GM19328 (cell line): ENCODE measurements around the gene PTPN6.

Source experiments
- ATAC-seq: cut with Tn5 transposase; IDR thresholded peaks from one replicate; pipeline ENCODE4 v1.9.1; 2021; ENCODE audit warnings: mild to moderate bottlenecking, moderate library complexity; ENCODE audit not compliant: unreplicated experiment

PTPN6 gene

DNA sequence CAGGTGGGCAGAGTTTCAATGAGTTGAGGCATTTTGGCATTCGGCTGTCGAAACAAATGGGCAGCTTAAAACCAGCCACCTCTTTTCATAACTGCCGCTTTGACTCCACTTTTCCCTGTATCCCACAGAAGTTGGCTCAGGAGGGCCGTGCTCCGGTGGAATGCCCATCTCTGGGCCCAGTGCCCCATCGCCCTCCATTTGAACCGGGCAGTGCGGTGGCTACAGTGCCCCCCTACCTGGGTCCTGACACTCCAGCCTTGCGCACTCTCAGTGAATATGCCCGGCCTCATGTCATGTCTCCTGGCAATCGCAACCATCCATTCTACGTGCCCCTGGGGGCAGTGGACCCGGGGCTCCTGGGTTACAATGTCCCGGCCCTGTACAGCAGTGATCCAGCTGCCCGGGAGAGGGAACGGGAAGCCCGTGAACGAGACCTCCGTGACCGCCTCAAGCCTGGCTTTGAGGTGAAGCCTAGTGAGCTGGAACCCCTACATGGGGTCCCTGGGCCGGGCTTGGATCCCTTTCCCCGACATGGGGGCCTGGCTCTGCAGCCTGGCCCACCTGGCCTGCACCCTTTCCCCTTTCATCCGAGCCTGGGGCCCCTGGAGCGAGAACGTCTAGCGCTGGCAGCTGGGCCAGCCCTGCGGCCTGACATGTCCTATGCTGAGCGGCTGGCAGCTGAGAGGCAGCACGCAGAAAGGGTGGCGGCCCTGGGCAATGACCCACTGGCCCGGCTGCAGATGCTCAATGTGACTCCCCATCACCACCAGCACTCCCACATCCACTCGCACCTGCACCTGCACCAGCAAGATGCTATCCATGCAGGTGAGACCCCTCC lies 12.6 kb upstream of the PTPN6 start:
- no peak for ATAC-seq

- ATAC-seq: no peak
Measured at GRCh38 chr12:6939191-6939540, 12.0 kb upstream of the PTPN6 start.

- no peak for ATAC-seq
Measured at GRCh38 chr12:6941267-6941666, 9.9 kb upstream of the PTPN6 start.

GRCh38 chr12:6941782-6942181 lies 9.4 kb upstream of the PTPN6 start:
- ATAC-seq: no peak

DNA sequence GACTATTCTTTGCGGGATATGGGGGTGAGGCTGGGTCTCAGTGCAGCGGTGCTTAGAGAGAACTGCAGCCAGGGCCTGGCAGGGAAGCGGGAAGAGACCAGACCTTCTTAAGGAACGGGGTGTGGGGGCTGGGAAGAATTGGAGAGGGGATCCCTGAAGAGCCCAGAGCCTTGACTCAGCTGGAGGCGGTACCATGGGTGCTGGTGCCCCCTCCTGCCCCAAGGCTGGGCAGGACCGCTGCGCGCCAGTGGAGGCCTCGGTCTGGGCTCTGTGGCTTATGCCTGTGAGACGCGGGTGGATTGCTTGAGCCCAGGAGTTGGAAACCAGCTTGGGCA lies 8.9 kb upstream of the PTPN6 start:
- no peak for ATAC-seq

DNA sequence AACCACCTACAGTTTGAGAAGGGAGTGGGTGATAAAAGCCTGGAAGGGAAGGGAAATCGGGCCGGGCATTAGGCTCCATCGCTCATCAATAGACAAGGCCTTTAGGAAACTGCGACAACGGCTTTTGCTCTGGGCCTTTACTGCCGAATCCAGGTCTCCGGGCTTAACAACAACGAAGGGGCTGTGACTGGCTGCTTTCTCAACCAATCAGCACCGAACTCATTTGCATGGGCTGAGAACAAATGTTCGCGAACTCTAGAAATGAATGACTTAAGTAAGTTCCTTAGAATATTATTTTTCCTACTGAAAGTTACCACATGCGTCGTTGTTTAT lies 7.8 kb upstream of the PTPN6 start:
- ATAC-seq: peak; percentile 23

DNA sequence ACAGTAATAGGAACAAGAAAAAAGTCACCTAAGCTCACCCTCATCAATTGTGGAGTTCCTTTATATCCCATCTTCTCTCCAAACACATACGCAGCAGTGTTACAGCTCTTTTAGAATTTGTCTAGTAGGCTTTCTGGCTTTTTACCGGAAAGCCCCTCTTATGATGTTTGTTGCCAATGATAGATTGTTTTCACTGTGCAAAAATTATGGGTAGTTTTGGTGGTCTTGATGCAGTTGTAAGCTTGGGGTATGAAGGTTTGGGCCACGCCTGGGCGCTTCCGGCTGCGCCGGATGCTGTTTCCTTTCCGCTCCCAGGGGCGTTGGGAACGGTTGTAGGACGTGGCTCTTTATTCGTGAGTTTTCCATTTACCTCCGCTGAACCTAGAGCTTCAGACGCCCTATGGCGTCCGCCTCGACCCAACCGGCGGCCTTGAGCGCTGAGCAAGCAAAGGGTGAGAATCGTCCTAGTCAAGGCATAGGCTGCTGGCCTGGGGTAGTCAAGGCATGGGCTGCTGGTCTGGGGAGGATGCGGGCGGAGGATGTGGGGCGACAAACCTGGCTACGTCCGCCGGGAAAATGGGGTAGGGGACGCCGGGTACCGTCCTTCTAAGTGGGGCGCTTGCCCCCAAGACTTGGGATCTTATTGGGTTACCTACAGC lies 7.3 kb upstream of the PTPN6 start, which contains the start of the genes C12orf57 and RNU7-1:
Gene C12orf57, plus strand, starts transcription at position 301 of the 659 bp plus-strand sequence. Its CDS starts 100 bp downstream, at position 401.
Gene RNU7-1, plus strand, starts transcription at position 95 of the 659 bp plus-strand sequence.
- peak; percentile 29 for ATAC-seq

DNA sequence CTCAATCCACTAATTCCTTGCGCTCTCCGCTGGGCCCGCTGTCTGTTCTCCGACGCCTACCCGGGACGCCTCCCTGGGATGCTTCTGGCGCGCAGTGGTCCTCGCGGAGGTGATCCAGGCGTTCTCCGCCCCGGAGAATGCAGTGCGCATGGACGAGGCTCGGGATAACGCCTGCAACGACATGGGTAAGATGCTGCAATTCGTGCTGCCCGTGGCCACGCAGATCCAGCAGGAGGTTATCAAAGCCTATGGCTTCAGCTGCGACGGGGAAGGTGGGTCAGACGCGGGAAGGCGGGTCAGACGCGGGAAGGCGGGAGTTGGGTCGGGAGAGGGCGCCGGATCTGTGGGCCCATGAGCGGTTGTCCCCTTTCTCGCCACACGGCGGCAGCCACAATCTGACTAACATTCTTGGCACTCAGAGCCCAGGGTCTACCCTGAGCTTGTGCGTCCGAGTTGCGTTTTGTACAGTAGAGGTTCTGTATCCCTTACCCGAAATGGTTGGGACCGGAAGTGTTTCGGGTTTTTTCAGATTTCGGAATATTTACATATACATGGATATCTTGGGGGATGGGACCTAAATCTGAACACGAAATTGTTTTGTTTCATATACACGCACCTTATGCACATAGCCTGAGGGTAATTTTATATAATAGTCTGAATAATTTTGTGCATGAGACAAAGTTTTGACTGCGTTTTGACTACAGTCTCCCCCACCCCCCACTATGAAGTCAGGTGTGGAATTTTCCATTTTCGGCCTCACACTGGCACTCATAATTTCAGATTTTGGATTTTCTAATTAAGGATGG lies 6.6 kb upstream of the PTPN6 start:
- ATAC-seq: peak; percentile 33

- ATAC-seq: no peak
Measured at GRCh38 chr12:6945613-6946012, 5.5 kb upstream of the PTPN6 start.

GRCh38 chr12:6946033-6946919 lies 4.9 kb upstream of the PTPN6 start:
- no peak for ATAC-seq

- ATAC-seq: no peak
Measured at GRCh38 chr12:6946920-6947374, 4.2 kb upstream of the PTPN6 start.

GRCh38 chr12:6947615-6948014 lies 3.5 kb upstream of the PTPN6 start:
- ATAC-seq: no peak

DNA sequence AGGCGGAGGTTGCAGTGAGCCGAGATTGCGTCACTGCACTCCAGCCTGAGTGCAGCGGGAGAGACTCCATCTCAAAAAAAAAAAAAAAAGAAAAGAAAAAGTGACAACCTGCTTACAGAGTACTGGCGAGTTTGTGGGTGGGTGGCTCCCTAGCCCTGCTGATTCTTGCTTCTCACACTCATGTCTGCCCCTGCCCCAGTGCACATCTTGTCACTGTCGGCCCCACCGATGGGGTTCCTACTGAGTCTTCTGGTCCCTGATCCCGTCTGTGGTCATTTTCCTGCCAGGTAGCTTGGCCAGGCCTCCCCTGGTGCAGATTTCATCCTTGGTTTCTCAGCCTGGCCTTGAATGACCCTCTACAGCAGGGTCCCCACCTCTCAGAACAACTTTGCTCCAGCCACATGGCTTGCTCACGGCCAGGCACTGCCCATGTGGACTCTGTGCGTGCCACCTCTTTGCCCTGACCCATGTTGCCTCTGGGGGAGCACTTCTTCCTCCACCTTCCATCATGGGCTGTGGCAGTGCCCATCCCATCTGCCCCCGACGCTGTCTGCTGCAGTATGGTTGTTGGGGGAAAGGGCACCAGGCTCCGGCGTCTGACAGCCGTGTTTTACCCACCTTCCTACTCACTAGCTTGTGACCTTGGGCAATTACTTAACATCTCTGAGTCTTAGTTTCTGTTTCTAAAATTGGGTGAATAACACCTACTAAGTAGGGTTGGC lies 2.1 kb upstream of the PTPN6 start:
- ATAC-seq: no peak

DNA sequence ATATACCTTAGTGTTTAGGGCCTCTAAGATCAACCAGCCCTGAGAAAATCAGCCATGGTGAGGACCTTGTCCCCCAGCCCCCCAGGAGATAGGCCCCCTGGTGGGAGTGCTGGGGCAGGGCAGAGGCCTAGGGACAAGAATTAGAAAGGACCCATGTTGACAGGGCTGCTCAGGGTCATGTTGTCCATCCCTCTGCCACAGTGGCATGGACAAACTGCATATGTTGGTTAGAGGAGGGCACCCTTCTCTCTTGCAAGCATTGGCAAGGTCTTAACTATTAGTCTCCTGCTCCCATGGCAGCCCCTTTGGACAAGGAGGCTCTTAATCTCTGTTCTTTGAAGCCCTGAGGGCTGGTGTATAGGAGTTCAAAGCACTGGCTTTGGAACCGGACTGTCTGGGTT lies 755 bp upstream of the PTPN6 start:
- ATAC-seq: no peak

DNA sequence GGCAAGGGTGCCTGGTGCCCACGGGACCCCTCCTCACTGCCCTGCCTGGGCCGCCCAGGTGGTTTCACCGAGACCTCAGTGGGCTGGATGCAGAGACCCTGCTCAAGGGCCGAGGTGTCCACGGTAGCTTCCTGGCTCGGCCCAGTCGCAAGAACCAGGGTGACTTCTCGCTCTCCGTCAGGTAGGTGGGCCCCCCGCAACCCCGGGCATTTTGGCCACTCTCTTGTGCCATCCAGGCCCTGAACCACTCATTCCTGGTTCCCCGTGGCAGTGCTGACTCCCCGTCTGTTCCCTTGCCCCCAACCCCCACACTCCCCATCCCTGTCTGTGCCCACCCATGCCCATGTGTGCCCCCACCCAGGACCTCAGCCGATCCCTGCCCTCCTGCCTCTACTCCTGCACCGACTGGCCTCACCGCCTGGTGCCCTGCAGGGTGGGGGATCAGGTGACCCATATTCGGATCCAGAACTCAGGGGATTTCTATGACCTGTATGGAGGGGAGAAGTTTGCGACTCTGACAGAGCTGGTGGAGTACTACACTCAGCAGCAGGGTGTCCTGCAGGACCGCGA lies 480 bp downstream of the PTPN6 start:
- ATAC-seq: no peak

DNA sequence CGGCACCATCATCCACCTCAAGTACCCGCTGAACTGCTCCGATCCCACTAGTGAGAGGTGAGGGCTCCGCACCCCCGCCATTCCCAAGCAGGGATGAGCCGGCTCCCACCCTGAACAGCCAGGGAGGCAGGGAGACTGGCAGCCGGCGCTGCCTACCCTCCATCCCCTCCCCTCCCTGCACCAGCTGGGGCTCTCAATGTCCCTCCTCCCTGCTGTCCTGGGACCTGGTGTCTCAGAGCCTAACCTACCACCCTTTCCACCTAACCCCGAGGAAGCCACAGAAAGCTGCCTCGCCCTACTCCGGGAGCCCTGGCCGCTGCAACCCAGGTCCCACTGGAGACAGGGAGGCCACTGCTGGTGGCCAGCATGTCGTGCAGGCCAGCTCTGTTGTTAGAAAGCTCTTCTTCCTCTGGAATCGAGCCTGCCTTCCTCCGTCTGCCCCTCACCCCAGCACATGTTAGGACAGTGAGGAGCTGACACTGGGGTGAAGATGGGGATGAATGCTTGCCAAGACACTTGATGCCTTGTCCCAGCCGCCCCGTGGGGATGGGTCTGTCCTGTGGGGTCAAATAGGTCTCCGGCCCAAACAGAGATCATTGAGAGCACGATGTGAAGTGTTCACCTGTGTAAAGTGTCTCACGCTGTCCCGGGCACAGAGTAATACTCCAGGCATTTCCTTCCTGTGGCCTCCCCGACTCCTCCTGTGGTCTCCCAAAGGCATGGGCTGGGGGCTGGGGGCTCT lies 1.1 kb downstream of the PTPN6 start:
- no peak for ATAC-seq

DNA sequence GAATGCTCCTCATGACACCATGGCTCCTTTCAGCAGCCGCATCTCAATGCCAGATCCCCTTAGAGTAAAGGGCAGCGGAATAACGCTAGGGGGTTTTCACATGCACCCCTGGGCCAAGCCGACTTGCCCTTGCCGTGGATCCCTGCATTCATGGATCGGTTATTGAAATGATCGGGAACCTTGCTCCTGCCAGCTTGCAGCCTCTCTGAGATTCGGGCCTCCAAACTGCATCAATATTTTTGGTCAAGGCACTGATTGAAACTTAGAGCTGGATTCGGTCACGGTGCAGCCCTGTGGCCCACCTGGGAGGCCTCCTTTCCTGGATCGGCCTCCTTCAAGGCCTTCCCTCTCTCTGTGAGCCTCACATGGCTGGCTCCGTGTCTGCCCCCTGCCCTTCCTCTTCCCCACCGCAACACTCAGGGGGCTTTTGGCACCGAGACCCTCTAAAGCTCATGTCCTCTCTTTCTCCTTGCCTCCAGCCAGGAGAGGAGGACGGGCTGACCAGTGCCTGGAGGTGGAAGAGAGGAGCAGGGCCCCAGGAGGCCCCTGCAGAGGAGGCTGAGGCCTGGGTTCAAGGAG lies 1.8 kb downstream of the PTPN6 start:
- no peak for ATAC-seq

DNA sequence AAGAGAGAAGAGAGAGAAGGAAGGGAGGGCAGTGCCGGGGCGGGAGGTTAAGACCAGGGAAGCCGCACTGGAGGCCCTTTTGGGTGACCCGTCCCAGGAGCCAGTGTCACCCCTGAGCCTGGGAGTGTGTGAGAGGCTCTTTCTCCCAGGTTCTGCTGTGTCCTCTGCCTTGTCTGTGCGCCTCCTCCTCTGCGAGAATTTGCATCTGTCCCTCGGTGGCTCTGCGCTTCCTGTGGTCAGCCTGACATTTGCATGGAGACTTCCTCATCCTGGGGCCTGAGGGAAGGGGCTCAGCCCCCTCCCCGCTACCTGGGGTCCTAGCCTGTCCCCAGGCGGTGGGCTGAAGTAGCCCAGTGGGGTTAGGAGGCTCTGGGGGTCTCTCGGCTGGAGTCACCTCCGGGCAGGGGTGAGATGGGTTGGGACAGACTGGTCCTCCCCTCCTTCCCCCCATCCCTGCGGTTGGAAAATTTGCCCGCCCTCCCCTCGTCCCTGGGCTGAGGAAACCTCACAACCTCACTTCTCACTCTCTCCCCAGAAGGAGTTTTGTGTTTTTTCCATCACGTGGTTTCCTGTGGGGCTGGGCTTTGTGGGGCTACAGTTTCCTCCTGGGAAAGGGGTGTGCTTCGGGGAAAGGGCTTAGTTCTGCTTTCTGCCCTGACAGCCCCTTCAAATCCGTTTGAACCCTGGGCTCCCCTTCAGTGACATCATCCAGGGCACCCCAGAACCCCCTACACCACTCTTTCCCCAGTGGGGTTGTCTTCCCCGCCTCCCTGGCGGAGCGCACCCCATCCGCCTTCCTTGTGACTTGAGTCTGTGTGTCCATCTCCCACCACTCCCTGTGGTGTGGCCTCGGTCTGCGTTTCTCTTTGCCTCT lies 2.5 kb downstream of the PTPN6 start:
- peak; percentile 37 for ATAC-seq
